ENCODE measurements around the gene KIF16B.

DNA sequence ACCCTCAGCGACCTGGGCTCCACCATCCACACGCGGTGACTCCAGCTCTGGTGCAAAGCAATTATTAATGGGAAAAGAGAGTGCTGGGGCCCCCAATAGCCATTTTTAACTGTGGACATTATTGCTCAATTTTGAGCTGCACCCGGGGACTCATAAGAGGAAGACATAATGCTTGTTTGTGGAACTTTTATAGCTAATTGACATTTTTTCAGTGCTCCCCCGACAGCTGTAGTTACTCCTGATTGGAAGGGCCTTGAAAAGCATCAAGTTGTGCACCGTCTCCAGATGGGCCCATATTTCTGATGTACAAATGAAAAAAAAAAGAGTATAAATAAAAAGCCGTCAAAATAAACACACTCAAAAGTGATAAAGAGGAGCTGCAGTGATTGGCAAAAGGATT, 327.0 kb downstream of the KIF16B start:
- TF ChIP-seq POLR2AphosphoS5 (IDR thresholded peaks at IDR 0.05; ENCODE audit: insufficient read depth, low read depth, low read length) (no peak), CTCF (IDR thresholded peaks at IDR 0.05; ENCODE audit: extremely low read depth in 1 of 2, insufficient read depth in 1 of 2, low read depth in 1 of 2, low read length in 2 of 2) (no peak), EZH2 (IDR thresholded peaks at IDR 0.05; ENCODE audit: borderline replicate concordance, low read depth, low read length, severe bottlenecking) (no peak), POLR2A (IDR thresholded peaks at IDR 0.05; ENCODE audit: low read depth, low read length) (no peak), MYC (IDR thresholded peaks at IDR 0.05; ENCODE audit: low read depth, low read length) (no peak)
